ENCODE data around the gene CTRB1. TPM values are rescaled to one million over a fixed set of nuclear protein-coding genes. Genes with fewer than 3 reads are reported as not detected.

Gene CTRB1
- total and polyA plus RNA-seq, 2 of the 13 experiments (the other 11 are each of a cell fraction or from before 2014, with no cell fraction given), result not detected

DNA sequence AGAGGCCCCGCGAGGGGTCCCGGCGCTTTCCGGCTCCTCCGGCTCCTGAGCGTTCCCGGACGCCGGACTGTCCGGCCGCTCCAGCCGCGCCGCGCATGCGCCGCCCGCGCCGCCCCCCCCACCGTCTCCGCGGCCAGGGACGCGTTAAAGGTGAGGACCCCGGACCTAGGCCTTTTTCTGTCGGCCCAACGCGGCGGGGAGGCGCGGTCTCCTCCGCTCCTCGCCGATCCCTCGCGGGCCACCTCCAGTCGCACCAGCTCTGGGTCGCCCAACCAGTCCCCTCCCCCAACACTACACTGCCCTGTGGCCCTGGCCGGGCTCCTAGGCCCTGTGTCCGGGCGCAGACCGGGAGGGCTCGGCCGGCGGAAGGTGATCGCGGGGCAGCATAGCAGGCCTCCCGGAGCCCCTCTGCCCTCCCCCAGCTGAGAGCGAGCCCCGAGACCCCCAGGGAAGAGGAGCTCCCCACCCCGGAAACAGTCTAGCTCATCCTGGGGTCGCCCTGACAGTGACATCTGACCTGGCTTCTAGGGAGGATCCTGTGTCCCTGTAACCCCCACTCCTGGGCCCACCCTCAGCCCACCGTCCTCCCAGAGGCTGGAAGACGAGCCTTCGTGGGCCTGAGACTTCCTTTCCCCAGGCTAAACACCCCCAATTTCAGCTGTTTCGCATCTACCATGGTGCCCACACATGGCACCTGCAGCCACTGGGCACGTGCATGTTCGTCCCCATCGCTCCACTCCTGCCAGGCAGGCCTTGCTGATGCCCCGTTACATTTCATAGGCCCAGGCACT is 47.3 kb downstream of the CTRB1 start (continued):
- TF ChIP-seq REXO4 (CRISPR knock-in tag; IDR thresholded peaks at IDR 0.05; ENCODE audit: borderline replicate concordance), result no peak
- no peak for TF ChIP-seq TCF7L2 (IDR thresholded peaks at IDR 0.05; ENCODE audit: low read depth, low read length)
- TF ChIP-seq ZNF616 (CRISPR knock-in tag; IDR thresholded peaks at IDR 0.05; ENCODE audit: low read depth), result no peak
- 0 out of 2 replicates have a peak, but pooled peaks have one; percentile 51 for TF ChIP-seq ESRRA (CRISPR knock-in tag; IDR thresholded peaks at IDR 0.05; ENCODE audit: low read depth)
- no peak for TF ChIP-seq ZNF10 (CRISPR knock-in tag; IDR thresholded peaks at IDR 0.05; ENCODE audit: borderline replicate concordance, low read depth)
- TF ChIP-seq KMT2A (CRISPR knock-in tag; IDR thresholded peaks at IDR 0.05), result peak; percentile 79

DNA sequence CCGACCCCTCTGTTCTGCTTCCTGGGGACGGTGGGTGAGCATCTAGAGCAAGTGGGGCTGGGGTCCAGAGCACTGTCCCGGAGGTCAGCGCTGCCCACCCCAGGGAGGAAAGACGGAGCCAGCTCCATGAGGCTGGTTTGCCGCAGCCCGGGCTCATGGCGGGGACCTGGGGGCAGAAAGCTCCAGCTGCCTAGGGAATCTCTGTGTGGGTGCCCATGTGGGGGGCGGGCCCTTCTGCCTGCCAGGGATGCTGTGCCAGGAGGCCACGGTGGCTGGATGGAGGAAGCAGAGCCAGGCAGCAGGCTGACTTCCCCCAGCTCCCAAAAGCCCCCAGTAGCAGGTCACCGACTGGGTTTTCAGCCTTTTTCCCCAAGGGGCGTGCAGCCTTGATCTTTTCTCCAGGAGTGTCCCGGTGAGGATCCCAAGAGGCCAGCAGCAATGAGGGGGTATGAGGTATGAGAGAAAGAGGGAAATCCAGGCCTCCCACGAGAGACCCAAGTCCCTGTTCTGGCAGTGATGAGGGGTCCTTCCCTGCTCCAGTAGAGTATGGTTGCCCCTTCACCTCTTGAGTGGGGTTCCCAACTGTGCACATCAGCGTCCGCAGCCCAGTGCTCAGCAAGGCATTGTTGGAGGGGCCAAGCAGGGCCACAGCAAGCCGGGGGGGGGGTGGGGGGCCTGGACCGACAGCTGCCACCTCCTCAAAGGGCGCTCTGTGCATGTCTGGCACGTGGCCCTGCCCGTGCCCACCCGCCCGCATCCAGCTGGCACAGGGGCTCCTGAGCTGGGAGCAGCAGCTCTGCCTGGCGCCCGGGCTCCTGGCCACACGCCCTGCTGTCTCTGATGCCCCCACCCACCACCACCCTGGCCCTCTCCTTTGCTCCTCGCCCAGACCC is 48.2 kb downstream of the CTRB1 start:
- intact Hi-C loops (cut with micrococcal nuclease; ENCODE audit: unreplicated experiment), result loop anchor here (1.0 kb wide), 1 partner anchor 34 kb away; no protein-coding TSS in a partner anchor
- Histone ChIP-seq H3K79me2 (ENCODE audit: insufficient read depth, low read length) (peaks cover 35% of the 10 kb centered on the region), H3K4me2 (ENCODE audit: low read depth, low read length) (peak overlapping the region; percentile 98), H3K27me3 (ENCODE audit: control insufficient read depth in 1 of 2, insufficient read depth in 2 of 2, low read length in 2 of 2) (no peaks in the 10 kb centered on the region), H3K9me3 (ENCODE audit: low read length) (no peaks in the 10 kb centered on the region), H3K36me3 (replicated peaks in 1 of 2; ENCODE audit: control insufficient read depth in 1 of 2, insufficient read depth in 2 of 2, low read length in 2 of 2) (peaks cover 0 to 1% of the 10 kb centered on the region in 2 experiments; a peak in 1 of 5 replicates), H3K4me3 (replicated peaks in 1 of 3; ENCODE audit: insufficient read depth in 1 of 3, low read depth in 2 of 3, low read length in 3 of 3) (peak overlapping the region in 2 of 3 experiments; percentile 92 to 96; a peak in 3 of 6 replicates), H3K9ac (ENCODE audit: insufficient read depth, low read depth, low read length) (peak overlapping the region; percentile 96), H2AFZ (ENCODE audit: low read length) (no peak overlapping the region), H3K27ac (ENCODE audit: extremely low read length, insufficient read depth, low read length) (no peak overlapping the region), H4K20me1 (ENCODE audit: insufficient read depth, low read length) (peaks cover 19% of the 10 kb centered on the region), H3K4me1 (ENCODE audit: insufficient read depth, low read length) (peaks cover 69% of the 10 kb centered on the region)
- no peak for FAIRE-seq
- POLR2A ChIA-PET, result interaction anchor here (1.1 to 9.3 kb wide), 9 partner anchors 15 to 119 kb away, joined by 3 to 151 read pairs (median 4); partner anchors contain the start of gene BCAR1
- no TSS peak for BruUV-seq (replicated peaks)
- CTCF ChIA-PET (ENCODE audit: low intra/inter-chr PET ratio, low total read pairs), result no interaction called here
- in situ Hi-C loops (cut with HindIII; ENCODE audit: extremely low pct_ligation_motif_present, low pct_unique_long_range_greater_than_20kb), result loop anchor here (5.0 kb wide), 1 partner anchor 40 kb away; no protein-coding TSS in a partner anchor
- DNase-seq (ENCODE audit: low spot score), result no peak
- WGBS (ENCODE audit: low lambda C conversion rate), result 82% methylated on average over 19 of the region's 27 CpGs
- no peak for ATAC-seq
- TF ChIP-seq ZNF572 (CRISPR knock-in tag; IDR thresholded peaks at IDR 0.05) (0 out of 2 replicates have a peak, but pooled peaks have one; percentile 59), ZNF652 (CRISPR knock-in tag; IDR thresholded peaks at IDR 0.05; ENCODE audit: borderline replicate concordance, low read depth) (no peak), ZNF383 (CRISPR knock-in tag; IDR thresholded peaks at IDR 0.05; ENCODE audit: borderline replicate concordance) (0 out of 2 replicates have a peak, but pooled peaks have one; percentile 7), RBM39 (IDR thresholded peaks at IDR 0.05; ENCODE audit: low read depth, low read length, poor library complexity, severe bottlenecking) (peak; percentile 15), ZNF776 (CRISPR knock-in tag; IDR thresholded peaks at IDR 0.05) (no peak), ZNF543 (CRISPR knock-in tag; IDR thresholded peaks at IDR 0.05) (no peak), ZNF761 (CRISPR knock-in tag; conservative IDR thresholded peaks at IDR 0.05) (peak; percentile 26; the same call in 1 of the 2 replicates), ZNF724P (CRISPR knock-in tag; IDR thresholded peaks at IDR 0.05; ENCODE audit: borderline replicate concordance) (0 out of 2 replicates have a peak, but pooled peaks have one; percentile 48)
- TF ChIP-seq, protein P1, sequence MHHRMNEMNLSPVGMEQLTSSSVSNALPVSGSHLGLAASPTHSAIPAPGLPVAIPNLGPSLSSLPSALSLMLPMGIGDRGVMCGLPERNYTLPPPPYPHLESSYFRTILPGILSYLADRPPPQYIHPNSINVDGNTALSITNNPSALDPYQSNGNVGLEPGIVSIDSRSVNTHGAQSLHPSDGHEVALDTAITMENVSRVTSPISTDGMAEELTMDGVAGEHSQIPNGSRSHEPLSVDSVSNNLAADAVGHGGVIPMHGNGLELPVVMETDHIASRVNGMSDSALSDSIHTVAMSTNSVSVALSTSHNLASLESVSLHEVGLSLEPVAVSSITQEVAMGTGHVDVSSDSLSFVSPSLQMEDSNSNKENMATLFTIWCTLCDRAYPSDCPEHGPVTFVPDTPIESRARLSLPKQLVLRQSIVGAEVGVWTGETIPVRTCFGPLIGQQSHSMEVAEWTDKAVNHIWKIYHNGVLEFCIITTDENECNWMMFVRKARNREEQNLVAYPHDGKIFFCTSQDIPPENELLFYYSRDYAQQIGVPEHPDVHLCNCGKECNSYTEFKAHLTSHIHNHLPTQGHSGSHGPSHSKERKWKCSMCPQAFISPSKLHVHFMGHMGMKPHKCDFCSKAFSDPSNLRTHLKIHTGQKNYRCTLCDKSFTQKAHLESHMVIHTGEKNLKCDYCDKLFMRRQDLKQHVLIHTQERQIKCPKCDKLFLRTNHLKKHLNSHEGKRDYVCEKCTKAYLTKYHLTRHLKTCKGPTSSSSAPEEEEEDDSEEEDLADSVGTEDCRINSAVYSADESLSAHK (CRISPR knock-in tag; IDR thresholded peaks at IDR 0.05; ENCODE audit: borderline replicate concordance), result no peak
- TF ChIP-seq, protein P2, sequence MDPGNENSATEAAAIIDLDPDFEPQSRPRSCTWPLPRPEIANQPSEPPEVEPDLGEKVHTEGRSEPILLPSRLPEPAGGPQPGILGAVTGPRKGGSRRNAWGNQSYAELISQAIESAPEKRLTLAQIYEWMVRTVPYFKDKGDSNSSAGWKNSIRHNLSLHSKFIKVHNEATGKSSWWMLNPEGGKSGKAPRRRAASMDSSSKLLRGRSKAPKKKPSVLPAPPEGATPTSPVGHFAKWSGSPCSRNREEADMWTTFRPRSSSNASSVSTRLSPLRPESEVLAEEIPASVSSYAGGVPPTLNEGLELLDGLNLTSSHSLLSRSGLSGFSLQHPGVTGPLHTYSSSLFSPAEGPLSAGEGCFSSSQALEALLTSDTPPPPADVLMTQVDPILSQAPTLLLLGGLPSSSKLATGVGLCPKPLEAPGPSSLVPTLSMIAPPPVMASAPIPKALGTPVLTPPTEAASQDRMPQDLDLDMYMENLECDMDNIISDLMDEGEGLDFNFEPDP (CRISPR knock-in tag; conservative IDR thresholded peaks at IDR 0.05), result 0 out of 2 replicates have a peak, but pooled peaks have one; percentile 2
